HepG2 (cell line): ENCODE results near the gene ZMYND8. TPM values are rescaled to one million over a fixed set of nuclear protein-coding genes. Genes with fewer than 3 reads are reported as not detected.

ENCODE experiments used
- E2F2 ChIP-seq: sonication (generic); formaldehyde crosslinking; IDR thresholded peaks from 2 replicates; pipeline ENCODE4 v1.4.0; 2020; ENCODE audit warnings: missing genetic modification reagents, borderline replicate concordance
- GLI4 ChIP-seq: sonication (generic); formaldehyde crosslinking; IDR thresholded peaks from 2 replicates; pipeline ENCODE4 v1.5.1; 2020; ENCODE audit warnings: missing genetic modification reagents, mild to moderate bottlenecking, moderate library complexity, borderline replicate concordance
- HIVEP1 ChIP-seq: sonication (generic); formaldehyde crosslinking; IDR thresholded peaks from 2 replicates; pipeline ENCODE4 v1.4.0; 2020; ENCODE audit warnings: mild to moderate bottlenecking, missing genetic modification reagents
- LCORL ChIP-seq, 2 experiments: fragments of 450-650 bp in 1 of 2; sonication (generic) in 1 of 2; formaldehyde crosslinking in 1 of 2; IDR thresholded peaks; 2 replicates each; pipeline versions ENCODE4 v1.5.0 to v1.6.1; 2017 to 2020; ENCODE audit warnings: antibody characterized with exemption in 1 of 2, missing genetic modification reagents in 1 of 2
- MXI1 ChIP-seq: IDR thresholded peaks from 3 replicates; pipeline ENCODE4 v1.6.1; 2012; ENCODE audit warnings: low read depth, low read length, inconsistent platforms, borderline replicate concordance
- PRDM10 ChIP-seq: sonication (generic); formaldehyde crosslinking; IDR thresholded peaks from 2 replicates; pipeline ENCODE4 v1.4.0; 2020; ENCODE audit warnings: low read depth, missing genetic modification reagents
- RFX3 ChIP-seq: IDR thresholded peaks from 2 replicates; pipeline ENCODE4 v1.6.1; 2016; ENCODE audit warnings: missing biosample characterization, missing genetic modification reagents
- SIN3B ChIP-seq: fragments of 150-350 bp; IDR thresholded peaks from 2 replicates; pipeline ENCODE4 v1.6.1; 2014; ENCODE audit warnings: low read length
- XRCC5 ChIP-seq: fragments of 200-400 bp; formaldehyde crosslinking; optimal IDR thresholded peaks from 2 replicates; pipeline ENCODE3; 2017; ENCODE audit warnings: mild to moderate bottlenecking, low read length
- ZBTB21 ChIP-seq: sonication (generic); formaldehyde crosslinking; IDR thresholded peaks from 2 replicates; pipeline ENCODE4 v1.4.0; 2020; ENCODE audit warnings: missing genetic modification reagents
- ZBTB38 ChIP-seq: sonication (generic); formaldehyde crosslinking; IDR thresholded peaks from 2 replicates; pipeline ENCODE4 v1.5.1; 2020; ENCODE audit warnings: mild to moderate bottlenecking, missing genetic modification reagents
- ZBTB7A ChIP-seq: sonication (generic); formaldehyde crosslinking; IDR thresholded peaks from 2 replicates; pipeline ENCODE4 v1.8.0; 2022; ENCODE audit warnings: mild to moderate bottlenecking, missing genetic modification reagents
- ZNF598 ChIP-seq: sonication (generic); formaldehyde crosslinking; IDR thresholded peaks from 2 replicates; pipeline ENCODE4 v1.5.1; 2020; ENCODE audit warnings: mild to moderate bottlenecking, missing genetic modification reagents, borderline replicate concordance
- ZNF776 ChIP-seq: sonication (generic); formaldehyde crosslinking; IDR thresholded peaks from 2 replicates; pipeline ENCODE4 v1.4.0; 2020; ENCODE audit warnings: mild to moderate bottlenecking, missing genetic modification reagents
- polyA plus RNA-seq, 8 experiments: library from polyadenylated mRNA; depleted of rRNA in 3 of 8; stranded (reverse) in 7 of 8; unstranded in 1 of 8; fragments of >200 nt; fragmentation: Illumina TruSeq in 4 of 8; extraction: Trizol in 4 of 8; gene quantifications; 2 replicates each; pipeline versions ENCODE4 v1.2.1 to v1.2.3, GENCODE V29; 2011 to 2016; ENCODE audit warnings: low read depth in 4 of 8, missing spikeins in 1 of 8, mixed read lengths in 1 of 8; ENCODE audit not compliant: insufficient read depth in 1 of 8
- total RNA-seq, 5 experiments: library from RNA; depleted of rRNA; stranded (reverse); fragments of >200 nt; fragmentation: Illumina TruSeq; extraction: Trizol; gene quantifications; 2 replicates each; pipeline ENCODE4 v1.2.3, GENCODE V29; 2016; ENCODE audit warnings: low read depth in 1 of 5
- TF ChIP-seq, protein P1 (sequence below): sonication (generic); formaldehyde crosslinking; IDR thresholded peaks from 2 replicates; pipeline ENCODE4 v1.8.0; 2022; ENCODE audit warnings: missing genetic modification reagents, mild to moderate bottlenecking, moderate library complexity, borderline replicate concordance
- TF ChIP-seq, protein P2 (sequence below): sonication (generic); formaldehyde crosslinking; IDR thresholded peaks from 2 replicates; pipeline ENCODE4 v1.4.0; 2020; ENCODE audit warnings: missing genetic modification reagents

Gene ZMYND8
- total and polyA plus RNA-seq, 2 of the 13 experiments (the other 11 are each of a cell fraction or from before 2014, with no cell fraction given): 53.9 to 84.7 TPM

DNA sequence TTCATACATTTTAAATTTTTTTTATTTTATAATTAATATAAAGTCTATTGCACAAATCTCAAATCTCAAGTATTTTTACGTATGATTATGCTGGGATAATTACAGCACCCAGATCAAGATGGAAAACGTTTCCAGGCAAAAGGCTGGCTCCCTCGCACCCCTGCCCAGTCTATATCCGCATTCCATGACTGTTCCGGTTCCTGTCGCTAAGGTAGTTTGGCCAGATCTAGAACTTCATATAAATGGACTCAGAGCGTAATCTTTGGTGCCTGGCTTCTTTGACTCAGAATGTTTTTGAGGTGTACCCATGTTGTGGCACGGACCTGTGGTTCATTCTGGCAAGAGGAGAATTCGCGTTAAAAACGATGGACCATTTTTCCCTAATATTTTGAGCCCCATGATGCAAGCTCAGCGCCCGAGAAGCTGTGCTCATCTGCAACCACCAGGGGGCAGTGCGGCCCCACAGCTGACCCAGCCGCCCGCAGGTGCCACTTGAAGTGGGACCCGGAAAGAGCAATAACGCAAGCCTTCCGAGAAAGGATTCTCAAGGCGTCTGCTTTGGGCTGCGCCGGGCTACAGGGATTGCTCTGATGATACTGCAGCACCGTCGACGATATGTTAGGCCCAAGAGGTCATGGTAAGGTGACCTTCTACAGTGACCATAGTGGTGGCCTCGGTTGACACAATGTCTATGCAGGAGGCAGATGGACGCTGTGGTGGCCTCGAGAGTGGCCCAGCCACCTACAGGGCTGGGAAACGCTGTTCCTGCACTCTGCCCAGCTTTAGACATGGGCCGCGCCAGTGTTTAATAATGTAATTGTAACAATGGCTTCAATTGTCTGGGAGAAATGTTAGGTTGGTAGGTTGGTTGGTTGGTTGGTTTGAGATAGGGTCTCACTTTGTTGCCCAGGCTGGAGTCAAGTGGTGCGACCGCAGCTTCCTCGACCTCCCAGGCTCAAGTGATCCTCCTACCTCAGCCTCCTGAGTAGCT, 160.1 kb downstream of the ZMYND8 start (continued):
- 0 out of 2 replicates have a peak, but pooled peaks have one; percentile 40 for TF ChIP-seq PRDM10 (CRISPR knock-in tag)
- TF ChIP-seq E2F2 (CRISPR knock-in tag): peak; percentile 77; the same call in 1 of the 2 replicates
- TF ChIP-seq ZBTB7A: no peak
- 0 out of 2 replicates have a peak, but pooled peaks have one; percentile 21 for TF ChIP-seq LCORL (IDR thresholded peaks at IDR 0.05)
- TF ChIP-seq LCORL (CRISPR knock-in tag; IDR thresholded peaks at IDR 0.05): peak; percentile 76
- TF ChIP-seq ZBTB21: no peak
- TF ChIP-seq, protein P1, sequence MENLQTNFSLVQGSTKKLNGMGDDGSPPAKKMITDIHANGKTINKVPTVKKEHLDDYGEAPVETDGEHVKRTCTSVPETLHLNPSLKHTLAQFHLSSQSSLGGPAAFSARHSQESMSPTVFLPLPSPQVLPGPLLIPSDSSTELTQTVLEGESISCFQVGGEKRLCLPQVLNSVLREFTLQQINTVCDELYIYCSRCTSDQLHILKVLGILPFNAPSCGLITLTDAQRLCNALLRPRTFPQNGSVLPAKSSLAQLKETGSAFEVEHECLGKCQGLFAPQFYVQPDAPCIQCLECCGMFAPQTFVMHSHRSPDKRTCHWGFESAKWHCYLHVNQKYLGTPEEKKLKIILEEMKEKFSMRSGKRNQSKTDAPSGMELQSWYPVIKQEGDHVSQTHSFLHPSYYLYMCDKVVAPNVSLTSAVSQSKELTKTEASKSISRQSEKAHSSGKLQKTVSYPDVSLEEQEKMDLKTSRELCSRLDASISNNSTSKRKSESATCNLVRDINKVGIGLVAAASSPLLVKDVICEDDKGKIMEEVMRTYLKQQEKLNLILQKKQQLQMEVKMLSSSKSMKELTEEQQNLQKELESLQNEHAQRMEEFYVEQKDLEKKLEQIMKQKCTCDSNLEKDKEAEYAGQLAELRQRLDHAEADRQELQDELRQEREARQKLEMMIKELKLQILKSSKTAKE (CRISPR knock-in tag): no peak
- TF ChIP-seq RFX3 (CRISPR knock-in tag): no peak
- TF ChIP-seq XRCC5: peak; percentile 94
- TF ChIP-seq, protein P2, sequence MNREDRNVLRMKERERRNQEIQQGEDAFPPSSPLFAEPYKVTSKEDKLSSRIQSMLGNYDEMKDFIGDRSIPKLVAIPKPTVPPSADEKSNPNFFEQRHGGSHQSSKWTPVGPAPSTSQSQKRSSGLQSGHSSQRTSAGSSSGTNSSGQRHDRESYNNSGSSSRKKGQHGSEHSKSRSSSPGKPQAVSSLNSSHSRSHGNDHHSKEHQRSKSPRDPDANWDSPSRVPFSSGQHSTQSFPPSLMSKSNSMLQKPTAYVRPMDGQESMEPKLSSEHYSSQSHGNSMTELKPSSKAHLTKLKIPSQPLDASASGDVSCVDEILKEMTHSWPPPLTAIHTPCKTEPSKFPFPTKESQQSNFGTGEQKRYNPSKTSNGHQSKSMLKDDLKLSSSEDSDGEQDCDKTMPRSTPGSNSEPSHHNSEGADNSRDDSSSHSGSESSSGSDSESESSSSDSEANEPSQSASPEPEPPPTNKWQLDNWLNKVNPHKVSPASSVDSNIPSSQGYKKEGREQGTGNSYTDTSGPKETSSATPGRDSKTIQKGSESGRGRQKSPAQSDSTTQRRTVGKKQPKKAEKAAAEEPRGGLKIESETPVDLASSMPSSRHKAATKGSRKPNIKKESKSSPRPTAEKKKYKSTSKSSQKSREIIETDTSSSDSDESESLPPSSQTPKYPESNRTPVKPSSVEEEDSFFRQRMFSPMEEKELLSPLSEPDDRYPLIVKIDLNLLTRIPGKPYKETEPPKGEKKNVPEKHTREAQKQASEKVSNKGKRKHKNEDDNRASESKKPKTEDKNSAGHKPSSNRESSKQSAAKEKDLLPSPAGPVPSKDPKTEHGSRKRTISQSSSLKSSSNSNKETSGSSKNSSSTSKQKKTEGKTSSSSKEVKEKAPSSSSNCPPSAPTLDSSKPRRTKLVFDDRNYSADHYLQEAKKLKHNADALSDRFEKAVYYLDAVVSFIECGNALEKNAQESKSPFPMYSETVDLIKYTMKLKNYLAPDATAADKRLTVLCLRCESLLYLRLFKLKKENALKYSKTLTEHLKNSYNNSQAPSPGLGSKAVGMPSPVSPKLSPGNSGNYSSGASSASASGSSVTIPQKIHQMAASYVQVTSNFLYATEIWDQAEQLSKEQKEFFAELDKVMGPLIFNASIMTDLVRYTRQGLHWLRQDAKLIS (CRISPR knock-in tag): no peak
- peak; percentile 89; the same call in 1 of the 2 replicates for TF ChIP-seq ZNF598 (CRISPR knock-in tag)
- peak; percentile 82 for TF ChIP-seq ZBTB38 (CRISPR knock-in tag)
- no peak for TF ChIP-seq SIN3B
- peak; percentile 67; the same call in 1 of the 2 replicates for TF ChIP-seq HIVEP1 (CRISPR knock-in tag)
- 0 out of 2 replicates have a peak, but pooled peaks have one; percentile 39 for TF ChIP-seq GLI4 (CRISPR knock-in tag)
- peak; percentile 28; the same call in 1 of the 3 replicates for TF ChIP-seq MXI1
- TF ChIP-seq ZNF776 (CRISPR knock-in tag): peak; percentile 66; the same call in 1 of the 2 replicates
